HepG2 (cell line): Measurements from ENCODE around the gene KRTAP1-1. TPM values are rescaled to one million over a fixed set of nuclear protein-coding genes. Genes with fewer than 3 reads are reported as not detected.

Experiments
- ATAC-seq: fragments of 200-7000 bp; cut with Tn5 transposase; 3 replicates; pipeline ENCODE4 v1.9.1; 2020; ENCODE audit warnings: mild to moderate bottlenecking, moderate library complexity
- BruUV-seq: library from RNA; stranded (reverse); fragments of 400-500 nt; replicated peaks from 2 replicates; lab custom pipeline; 2021; lab: Mats Ljungman, UMichigan
- CTCF ChIA-PET: fragments of 300-600 bp; formaldehyde crosslinking; extraction: SDS; loops from one replicate; lab custom pipeline; 2021; ENCODE audit warnings: low total read pairs, inconsistent platforms, low intra/inter-chr PET ratio; lab: Yijun Ruan, JAX
- POLR2A ChIA-PET: fragments of 350-600 bp; sonication (Branson Sonifier 250); formaldehyde crosslinking; loops from one replicate; lab custom pipeline; 2020; ENCODE audit warnings: antibody characterized with exemption, inconsistent platforms; lab: Yijun Ruan, JAX
- DNase-seq: peaks from one replicate; pipeline ENCODE4 v3.0.0-alpha.2; 2015; ENCODE audit warnings: low spot score
- FAIRE-seq: peaks from 3 replicates; lab custom pipeline; 2011; peaks lifted over from hg19 to GRCh38; lab: Jason Lieb, UNC
- H2AFZ ChIP-seq: one replicate; pipeline ENCODE4 v1.6.1; 2011; ENCODE audit warnings: low read length, inconsistent platforms
- H3K27ac ChIP-seq: fragments of 300-600 bp; 3 replicates; pipeline ENCODE4 v1.8.0; 2011; ENCODE audit warnings: mixed run types, mild to moderate bottlenecking, mixed read lengths, low read length, inconsistent platforms; ENCODE audit not compliant: insufficient read depth; ENCODE audit errors: extremely low read length
- H3K27me3 ChIP-seq, 2 experiments: fragments of 200-600 bp in 1 of 2; 2 replicates in 1 of 2; 3 replicates in 1 of 2; pipeline versions ENCODE4 v1.6.0 to v1.8.0; 2011; ENCODE audit warnings: low read length in 2 of 2, mild to moderate bottlenecking in 2 of 2, moderate library complexity in 2 of 2, inconsistent platforms in 1 of 2; ENCODE audit not compliant: insufficient read depth in 2 of 2, control insufficient read depth in 1 of 2
- H3K36me3 ChIP-seq, 2 experiments: fragments of 200-600 bp in 1 of 2; replicated peaks in 1 of 2; 2 replicates in 1 of 2; 3 replicates in 1 of 2; pipeline versions ENCODE4 v1.5.1 to v1.8.0; 2011; ENCODE audit warnings: low read length in 2 of 2, inconsistent platforms in 1 of 2; ENCODE audit not compliant: insufficient read depth in 2 of 2, control insufficient read depth in 1 of 2
- H3K4me1 ChIP-seq: 2 replicates; pipeline ENCODE4 v1.5.1; 2012; ENCODE audit warnings: low read length, inconsistent platforms; ENCODE audit not compliant: insufficient read depth
- H3K4me2 ChIP-seq: 2 replicates; pipeline ENCODE4 v1.6.0; 2011; ENCODE audit warnings: low read depth, low read length, inconsistent platforms
- H3K4me3 ChIP-seq, 3 experiments: fragments of 200-600 bp in 1 of 3; sonication (generic), shearing (Covaris generic) in 1 of 3; replicated peaks in 1 of 3; 2 replicates each; pipeline ENCODE4 v1.5.1; 2011 to 2016; ENCODE audit warnings: low read length in 3 of 3, inconsistent platforms in 2 of 3, low read depth in 2 of 3, mild to moderate bottlenecking in 2 of 3, control low read depth in 1 of 3, mixed read lengths in 1 of 3; ENCODE audit not compliant: insufficient read depth in 1 of 3
- H3K79me2 ChIP-seq: one replicate; pipeline ENCODE4 v1.6.1; 2011; ENCODE audit warnings: low read length, inconsistent platforms; ENCODE audit not compliant: insufficient read depth
- H3K9ac ChIP-seq: 2 replicates; pipeline ENCODE4 v1.6.0; 2011; ENCODE audit warnings: mild to moderate bottlenecking, low read depth, low read length, inconsistent platforms; ENCODE audit not compliant: insufficient read depth
- H3K9me3 ChIP-seq: 2 replicates; pipeline ENCODE4 v1.5.1; 2012; ENCODE audit warnings: mild to moderate bottlenecking, low read length
- H4K20me1 ChIP-seq: 2 replicates; pipeline ENCODE4 v1.6.0; 2011; ENCODE audit warnings: inconsistent platforms, mild to moderate bottlenecking, low read length, moderate library complexity; ENCODE audit not compliant: insufficient read depth
- ATF3 ChIP-seq: sonication (generic); formaldehyde crosslinking; IDR thresholded peaks from 2 replicates; pipeline ENCODE4 v1.4.0; 2020; ENCODE audit warnings: missing genetic modification reagents
- ATF4 ChIP-seq, 2 experiments: fragments of 450-650 bp in 1 of 2; sonication (generic) in 1 of 2; formaldehyde crosslinking; IDR thresholded peaks; 2 replicates each; pipeline versions ENCODE4 v1.5.0 to v1.8.0; 2020 to 2022; ENCODE audit warnings: mild to moderate bottlenecking in 1 of 2, missing genetic modification reagents in 1 of 2
- HOXA5 ChIP-seq: sonication (generic); formaldehyde crosslinking; IDR thresholded peaks from 2 replicates; pipeline ENCODE4 v1.4.0; 2020; ENCODE audit warnings: missing genetic modification reagents
- SP1 ChIP-seq, 2 experiments: fragments of 450-650 bp in 1 of 2; sonication (generic) in 1 of 2; formaldehyde crosslinking in 1 of 2; IDR thresholded peaks; 2 replicates each; pipeline versions ENCODE4 v1.4.0 to v1.6.1; 2016 to 2020; ENCODE audit warnings: missing genetic modification reagents in 1 of 2
- ZBTB43 ChIP-seq: sonication (generic); formaldehyde crosslinking; conservative IDR thresholded peaks from 2 replicates; pipeline ENCODE4 v1.4.0; 2020; ENCODE audit warnings: missing genetic modification reagents
- ZNF562 ChIP-seq: sonication (generic); formaldehyde crosslinking; IDR thresholded peaks from 2 replicates; pipeline ENCODE4 v1.8.0; 2022; ENCODE audit warnings: missing genetic modification reagents, borderline replicate concordance
- WGBS: methylation state at CpG from one replicate; pipeline ENCODE4 v1.1.6; 2017; ENCODE audit warnings: low lambda C conversion rate; 5-methylcytosine and 5-hydroxymethylcytosine counted together
- in situ Hi-C: cut with HindIII; loops from 2 replicates; pipeline ENCODE4 v1.10.0; 2017; ENCODE audit warnings: low pct_unique_long_range_greater_than_20kb; ENCODE audit not compliant: extremely low pct_ligation_motif_present
- intact Hi-C: fragments of 100-400 bp; cut with micrococcal nuclease; formaldehyde crosslinking; loops from one replicate; pipeline ENCODE4 v1.10.0; 2022; ENCODE audit not compliant: unreplicated experiment
- polyA plus RNA-seq, 8 experiments: library from polyadenylated mRNA; depleted of rRNA in 3 of 8; stranded (reverse) in 7 of 8; unstranded in 1 of 8; fragments of >200 nt; fragmentation: Illumina TruSeq in 4 of 8; extraction: Trizol in 4 of 8; gene quantifications; 2 replicates each; pipeline versions ENCODE4 v1.2.1 to v1.2.3, GENCODE V29; 2011 to 2016; ENCODE audit warnings: low read depth in 4 of 8, missing spikeins in 1 of 8, mixed read lengths in 1 of 8; ENCODE audit not compliant: insufficient read depth in 1 of 8
- total RNA-seq, 5 experiments: library from RNA; depleted of rRNA; stranded (reverse); fragments of >200 nt; fragmentation: Illumina TruSeq; extraction: Trizol; gene quantifications; 2 replicates each; pipeline ENCODE4 v1.2.3, GENCODE V29; 2016; ENCODE audit warnings: low read depth in 1 of 5
- TF ChIP-seq, protein P1 (sequence below): sonication (generic); formaldehyde crosslinking; IDR thresholded peaks from 2 replicates; pipeline ENCODE4 v1.8.1; 2023; ENCODE audit warnings: mild to moderate bottlenecking, missing genetic modification reagents
- TF ChIP-seq, protein P2 (sequence below): sonication (generic); formaldehyde crosslinking; IDR thresholded peaks from 2 replicates; pipeline ENCODE4 v1.4.0; 2020; ENCODE audit warnings: low read depth, missing genetic modification reagents
- TF ChIP-seq, protein P3 (sequence below): sonication (generic); formaldehyde crosslinking; IDR thresholded peaks from 2 replicates; pipeline ENCODE4 v1.4.0; 2020; ENCODE audit warnings: missing genetic modification reagents

Gene KRTAP1-1
- total and polyA plus RNA-seq, 2 of the 13 experiments (the other 11 are each of a cell fraction or from before 2014, with no cell fraction given): not detected

DNA sequence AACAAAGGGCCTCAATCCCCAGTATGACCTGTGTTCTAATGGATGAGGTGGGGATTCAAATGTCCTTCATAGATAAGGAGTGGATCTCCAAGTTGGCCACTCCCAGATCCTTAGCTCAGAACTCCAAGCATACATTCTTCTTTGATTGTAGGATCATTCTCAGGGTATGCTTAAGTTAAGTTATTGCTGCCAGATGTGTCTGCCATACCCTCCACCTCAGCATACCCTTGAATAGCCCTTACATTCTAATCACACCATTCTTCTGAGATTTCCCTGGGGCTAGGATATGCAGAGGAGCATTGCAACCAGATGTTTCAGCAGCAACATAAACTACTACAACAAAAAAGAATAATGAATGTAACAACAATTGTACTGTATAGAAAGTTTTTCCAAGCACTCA lies 26.0 kb upstream of the KRTAP1-1 start (continued):
- TF ChIP-seq, protein P1, sequence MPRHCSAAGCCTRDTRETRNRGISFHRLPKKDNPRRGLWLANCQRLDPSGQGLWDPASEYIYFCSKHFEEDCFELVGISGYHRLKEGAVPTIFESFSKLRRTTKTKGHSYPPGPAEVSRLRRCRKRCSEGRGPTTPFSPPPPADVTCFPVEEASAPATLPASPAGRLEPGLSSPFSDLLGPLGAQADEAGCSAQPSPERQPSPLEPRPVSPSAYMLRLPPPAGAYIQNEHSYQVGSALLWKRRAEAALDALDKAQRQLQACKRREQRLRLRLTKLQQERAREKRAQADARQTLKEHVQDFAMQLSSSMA (CRISPR knock-in tag): no peak
- TF ChIP-seq SP1 (IDR thresholded peaks at IDR 0.05) (no peak), SP1 (CRISPR knock-in tag; IDR thresholded peaks at IDR 0.05) (no peak)

DNA sequence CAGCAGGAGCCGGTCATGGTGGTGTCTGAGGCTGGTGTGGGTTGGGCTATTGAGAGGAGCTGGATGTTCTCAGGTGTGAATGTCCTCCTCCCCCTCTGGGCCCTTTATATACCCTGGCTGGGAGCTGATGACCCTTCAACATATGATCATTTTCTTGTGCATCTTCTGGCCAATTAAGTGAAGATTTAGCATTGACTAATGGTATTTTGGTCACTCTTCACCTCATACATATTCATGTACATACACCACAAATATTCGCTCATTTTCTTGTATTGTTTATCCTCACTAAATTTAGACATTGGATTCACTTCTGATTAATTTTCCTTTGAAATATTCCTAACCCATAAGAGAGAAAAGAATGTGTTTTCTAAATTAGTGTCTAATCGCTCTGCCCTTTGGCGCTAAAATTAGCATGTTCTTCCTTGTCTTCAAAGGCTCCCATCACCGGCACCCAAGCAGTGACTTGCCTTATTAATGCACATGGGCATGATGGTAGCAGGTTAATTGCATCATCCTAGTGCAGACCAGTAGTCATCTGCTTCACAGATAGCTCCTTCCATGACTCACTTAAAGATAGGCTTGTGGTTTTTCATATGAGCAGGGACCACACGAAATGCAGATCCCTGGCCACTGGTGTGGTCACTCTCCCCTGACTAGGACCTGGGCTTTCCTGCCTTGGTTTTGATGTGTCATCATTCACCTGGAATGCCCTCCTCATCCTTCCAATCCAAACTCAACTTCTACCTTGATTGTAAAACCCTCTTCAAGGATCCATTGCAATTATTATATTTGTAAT lies 24.8 kb upstream of the KRTAP1-1 start, which contains the start of gene KRTAP2-4:
Gene KRTAP2-4, minus strand, starts transcription at position 51 of the 796 bp plus-strand sequence. Its CDS starts 34 bp downstream, at position 17.
- Histone ChIP-seq H2AFZ (no peak within 1 kb of the TSS), H3K9me3 (no peaks in the 10 kb centered on the region), H3K4me1 (peaks cover 23% of the 10 kb centered on the region), H3K36me3 (no peaks in the 10 kb centered on the region), H4K20me1 (no peaks in the 10 kb centered on the region), H3K4me3 (no peak within 1 kb of the TSS), H3K27me3 (no peaks in the 10 kb centered on the region), H3K79me2 (no peaks in the 10 kb centered on the region), H3K4me2 (no peak within 1 kb of the TSS), H3K27ac (no peak within 1 kb of the TSS), H3K9ac (no peak within 1 kb of the TSS)
- POLR2A ChIA-PET: no interaction called here
- ATAC-seq (no peak), DNase-seq (peak; percentile 28), FAIRE-seq (no peak)
- 82% methylated on average over 6 of the region's 6 CpGs for WGBS
- intact Hi-C loops (no loop called here), in situ Hi-C loops (no loop called here)
- BruUV-seq: no TSS peak
- CTCF ChIA-PET: no interaction called here
- no peak for TF ChIP-seq ZBTB43 (CRISPR knock-in tag)
- TF ChIP-seq, protein P2, sequence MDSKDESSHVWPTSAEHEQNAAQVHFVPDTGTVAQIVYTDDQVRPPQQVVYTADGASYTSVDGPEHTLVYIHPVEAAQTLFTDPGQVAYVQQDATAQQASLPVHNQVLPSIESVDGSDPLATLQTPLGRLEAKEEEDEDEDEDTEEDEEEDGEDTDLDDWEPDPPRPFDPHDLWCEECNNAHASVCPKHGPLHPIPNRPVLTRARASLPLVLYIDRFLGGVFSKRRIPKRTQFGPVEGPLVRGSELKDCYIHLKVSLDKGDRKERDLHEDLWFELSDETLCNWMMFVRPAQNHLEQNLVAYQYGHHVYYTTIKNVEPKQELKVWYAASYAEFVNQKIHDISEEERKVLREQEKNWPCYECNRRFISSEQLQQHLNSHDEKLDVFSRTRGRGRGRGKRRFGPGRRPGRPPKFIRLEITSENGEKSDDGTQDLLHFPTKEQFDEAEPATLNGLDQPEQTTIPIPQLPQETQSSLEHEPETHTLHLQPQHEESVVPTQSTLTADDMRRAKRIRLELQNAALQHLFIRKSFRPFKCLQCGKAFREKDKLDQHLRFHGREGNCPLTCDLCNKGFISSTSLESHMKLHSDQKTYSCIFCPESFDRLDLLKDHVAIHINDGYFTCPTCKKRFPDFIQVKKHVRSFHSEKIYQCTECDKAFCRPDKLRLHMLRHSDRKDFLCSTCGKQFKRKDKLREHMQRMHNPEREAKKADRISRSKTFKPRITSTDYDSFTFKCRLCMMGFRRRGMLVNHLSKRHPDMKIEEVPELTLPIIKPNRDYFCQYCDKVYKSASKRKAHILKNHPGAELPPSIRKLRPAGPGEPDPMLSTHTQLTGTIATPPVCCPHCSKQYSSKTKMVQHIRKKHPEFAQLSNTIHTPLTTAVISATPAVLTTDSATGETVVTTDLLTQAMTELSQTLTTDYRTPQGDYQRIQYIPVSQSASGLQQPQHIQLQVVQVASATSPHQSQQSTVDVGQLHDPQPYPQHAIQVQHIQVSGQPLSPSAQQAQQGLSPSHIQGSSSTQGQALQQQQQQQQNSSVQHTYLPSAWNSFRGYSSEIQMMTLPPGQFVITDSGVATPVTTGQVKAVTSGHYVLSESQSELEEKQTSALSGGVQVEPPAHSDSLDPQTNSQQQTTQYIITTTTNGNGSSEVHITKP: no peak
- TF ChIP-seq HOXA5 (CRISPR knock-in tag): no peak
- TF ChIP-seq ATF4 (CRISPR knock-in tag; IDR thresholded peaks at IDR 0.05): peak in 1 of 2 experiments; percentile 61; a peak in 1 of 4 replicates
- TF ChIP-seq ATF3 (CRISPR knock-in tag): 0 out of 2 replicates have a peak, but pooled peaks have one; percentile 26
- no peak for TF ChIP-seq ZNF562 (CRISPR knock-in tag)
- TF ChIP-seq, protein P3, sequence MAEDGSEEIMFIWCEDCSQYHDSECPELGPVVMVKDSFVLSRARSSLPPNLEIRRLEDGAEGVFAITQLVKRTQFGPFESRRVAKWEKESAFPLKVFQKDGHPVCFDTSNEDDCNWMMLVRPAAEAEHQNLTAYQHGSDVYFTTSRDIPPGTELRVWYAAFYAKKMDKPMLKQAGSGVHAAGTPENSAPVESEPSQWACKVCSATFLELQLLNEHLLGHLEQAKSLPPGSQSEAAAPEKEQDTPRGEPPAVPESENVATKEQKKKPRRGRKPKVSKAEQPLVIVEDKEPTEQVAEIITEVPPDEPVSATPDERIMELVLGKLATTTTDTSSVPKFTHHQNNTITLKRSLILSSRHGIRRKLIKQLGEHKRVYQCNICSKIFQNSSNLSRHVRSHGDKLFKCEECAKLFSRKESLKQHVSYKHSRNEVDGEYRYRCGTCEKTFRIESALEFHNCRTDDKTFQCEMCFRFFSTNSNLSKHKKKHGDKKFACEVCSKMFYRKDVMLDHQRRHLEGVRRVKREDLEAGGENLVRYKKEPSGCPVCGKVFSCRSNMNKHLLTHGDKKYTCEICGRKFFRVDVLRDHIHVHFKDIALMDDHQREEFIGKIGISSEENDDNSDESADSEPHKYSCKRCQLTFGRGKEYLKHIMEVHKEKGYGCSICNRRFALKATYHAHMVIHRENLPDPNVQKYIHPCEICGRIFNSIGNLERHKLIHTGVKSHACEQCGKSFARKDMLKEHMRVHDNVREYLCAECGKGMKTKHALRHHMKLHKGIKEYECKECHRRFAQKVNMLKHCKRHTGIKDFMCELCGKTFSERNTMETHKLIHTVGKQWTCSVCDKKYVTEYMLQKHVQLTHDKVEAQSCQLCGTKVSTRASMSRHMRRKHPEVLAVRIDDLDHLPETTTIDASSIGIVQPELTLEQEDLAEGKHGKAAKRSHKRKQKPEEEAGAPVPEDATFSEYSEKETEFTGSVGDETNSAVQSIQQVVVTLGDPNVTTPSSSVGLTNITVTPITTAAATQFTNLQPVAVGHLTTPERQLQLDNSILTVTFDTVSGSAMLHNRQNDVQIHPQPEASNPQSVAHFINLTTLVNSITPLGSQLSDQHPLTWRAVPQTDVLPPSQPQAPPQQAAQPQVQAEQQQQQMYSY (CRISPR knock-in tag): no peak
